Smooth muscle cell (in vitro differentiated cells): ENCODE data around the gene E2F8. TPM values are rescaled to one million over a fixed set of nuclear protein-coding genes. Genes with fewer than 3 reads are reported as not detected.
A peak's percentile ranks its signal among the peaks of the same experiment; 100 is the strongest.

Experiments used
- DNase-seq: peaks from one replicate; lab custom pipeline; 2025; ENCODE audit not compliant: unreplicated experiment; lab: John Stamatoyannopoulos, UW
- H2AFZ ChIP-seq: fragments of 200-600 bp; sonication (generic); 2 replicates; pipeline ENCODE4 v1.6.0; 2016; ENCODE audit warnings: antibody characterized with exemption, low read depth, mild to moderate bottlenecking
- H3F3A ChIP-seq: fragments of 200-600 bp; sonication (generic); 2 replicates; pipeline ENCODE4 v1.6.0; 2017; ENCODE audit warnings: antibody characterized with exemption, low read depth
- H3K27ac ChIP-seq: fragments of 200-600 bp; sonication (generic); 2 replicates; pipeline ENCODE4 v1.5.1; 2016; ENCODE audit warnings: low read depth, mild to moderate bottlenecking
- H3K27me3 ChIP-seq: fragments of 200-600 bp; sonication (generic); 2 replicates; pipeline ENCODE4 v1.6.1; 2016; ENCODE audit warnings: low read depth, mild to moderate bottlenecking
- H3K36me3 ChIP-seq: fragments of 200-600 bp; sonication (generic); 2 replicates; pipeline ENCODE4 v1.5.1; 2016; ENCODE audit warnings: low read depth
- H3K4me1 ChIP-seq: fragments of 200-600 bp; sonication (generic); 2 replicates; pipeline ENCODE4 v1.5.1; 2016; ENCODE audit warnings: low read depth
- H3K4me2 ChIP-seq: fragments of 200-600 bp; sonication (generic); 2 replicates; pipeline ENCODE4 v1.6.0; 2016; ENCODE audit warnings: mild to moderate bottlenecking
- H3K4me3 ChIP-seq: fragments of 200-600 bp; sonication (generic); 2 replicates; pipeline ENCODE4 v1.5.1; 2016; ENCODE audit warnings: mild to moderate bottlenecking
- H3K79me2 ChIP-seq: fragments of 200-600 bp; sonication (generic); 2 replicates; pipeline ENCODE4 v1.6.0; 2016; ENCODE audit warnings: low read depth, mild to moderate bottlenecking
- H3K9ac ChIP-seq: fragments of 200-600 bp; sonication (generic); 2 replicates; pipeline ENCODE4 v1.6.0; 2016; ENCODE audit warnings: low read depth
- H3K9me3 ChIP-seq: fragments of 200-600 bp; sonication (generic); replicated peaks from 2 replicates; pipeline ENCODE4 v1.5.1; 2016; ENCODE audit warnings: low read depth
- H4K20me1 ChIP-seq: fragments of 200-600 bp; sonication (generic); 2 replicates; pipeline ENCODE4 v1.6.0; 2016; ENCODE audit warnings: low read depth
- CTCF ChIP-seq: fragments of 200-600 bp; sonication (generic); IDR thresholded peaks from 2 replicates; pipeline ENCODE4 v1.5.1; 2017; ENCODE audit warnings: borderline replicate concordance, mild to moderate bottlenecking, antibody characterized with exemption; ENCODE audit not compliant: insufficient read depth, poor library complexity, severe bottlenecking
- WGBS: methylation state at CpG from one replicate; pipeline ENCODE4 v1.1.7; 2016; ENCODE audit warnings: low lambda C conversion rate; 5-methylcytosine and 5-hydroxymethylcytosine counted together
- polyA plus RNA-seq: library from polyadenylated mRNA; unstranded; fragments of >200 nt; fragmentation: Nextera tagmentation; extraction: Ambion mirVana; gene quantifications from 2 replicates; pipeline ENCODE4 v1.2.1, GENCODE V29; 2016
- total RNA-seq: library from RNA; depleted of rRNA; stranded (reverse); fragments of >200 nt; gene quantifications from 2 replicates; pipeline ENCODE4 v1.2.3, GENCODE V29; 2014

The E2F8 gene
- total and polyA plus RNA-seq, 2 experiments from 2014 or later = 1.5 to 1.6 TPM

DNA sequence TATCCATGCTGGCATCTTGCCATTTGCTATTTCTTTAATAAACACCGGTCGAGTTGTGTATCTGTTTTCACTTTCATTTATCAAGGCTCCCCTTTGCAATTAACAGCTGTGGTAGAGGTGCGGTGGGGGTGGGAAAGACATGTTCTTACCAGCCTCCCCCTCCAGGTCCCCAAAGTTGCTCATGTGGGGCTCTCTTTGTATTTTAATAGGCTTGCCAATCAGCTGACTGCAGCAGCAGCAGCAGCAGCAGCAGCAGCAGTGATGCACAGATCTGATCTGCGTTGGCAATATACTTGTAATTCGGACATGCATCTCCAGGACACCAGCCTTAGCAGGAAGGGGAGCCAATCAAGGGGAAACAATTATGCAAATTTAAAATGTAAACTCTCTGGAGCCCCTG lies 40.3 kb upstream of the E2F8 start:
- WGBS = 65% methylated on average over 5 of the region's 5 CpGs
- Histone ChIP-seq H3K4me2 (no peak overlapping the region), H4K20me1 (no peaks in the 10 kb centered on the region)

DNA sequence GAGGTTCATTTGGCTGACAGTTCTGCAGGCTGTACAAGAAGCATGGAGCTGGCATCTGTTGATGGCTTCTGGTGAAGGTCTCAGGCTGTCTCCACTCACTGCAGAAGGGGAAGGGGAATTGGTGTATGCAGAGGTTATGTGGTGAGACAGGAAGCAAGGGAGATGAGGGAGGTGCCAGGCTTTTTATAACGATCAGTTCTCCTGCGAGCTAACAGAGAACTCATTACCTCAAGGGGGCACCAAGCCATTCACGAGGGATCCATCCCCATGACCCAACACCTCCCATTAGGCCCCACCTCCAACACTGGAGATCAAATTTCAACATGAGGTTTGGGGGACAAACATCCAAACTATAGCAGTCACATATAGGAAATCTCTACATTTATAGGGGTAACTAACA lies 38.7 kb upstream of the E2F8 start:
- no peak overlapping the region for H3K9ac ChIP-seq
- H2AFZ ChIP-seq = no peak overlapping the region
- DNase-seq = no peak
- no peak overlapping the region for H3K4me3 ChIP-seq
- 65% methylated on average over 3 of the region's 3 CpGs for WGBS
- no peaks in the 10 kb centered on the region for H3K36me3 ChIP-seq
- H3K79me2 ChIP-seq = no peaks in the 10 kb centered on the region
- H3F3A ChIP-seq = no peaks in the 10 kb centered on the region
- no peak overlapping the region for H3K27ac ChIP-seq
- no peaks in the 10 kb centered on the region for H3K4me1 ChIP-seq
- no peak overlapping the region for H3K4me2 ChIP-seq
- H3K27me3 ChIP-seq = no peaks in the 10 kb centered on the region
- no peak for TF ChIP-seq CTCF
- no peaks in the 10 kb centered on the region for H3K9me3 ChIP-seq
- no peaks in the 10 kb centered on the region for H4K20me1 ChIP-seq

More for the DNA sequence above, 40.3 kb upstream of the E2F8 start:
- TF ChIP-seq CTCF = no peak
- Histone ChIP-seq H3K36me3 (no peaks in the 10 kb centered on the region), H2AFZ (no peak overlapping the region), H3K27me3 (no peaks in the 10 kb centered on the region), H3K9ac (no peak overlapping the region), H3K27ac (no peak overlapping the region), H3K4me1 (no peaks in the 10 kb centered on the region), H3K4me3 (no peak overlapping the region), H3K79me2 (no peaks in the 10 kb centered on the region), H3K9me3 (no peaks in the 10 kb centered on the region), H3F3A (no peaks in the 10 kb centered on the region)
- DNase-seq = no peak

- Histone ChIP-seq H4K20me1 (no peaks in the 10 kb centered on the region), H2AFZ (no peak overlapping the region), H3K9me3 (no peaks in the 10 kb centered on the region), H3F3A (no peaks in the 10 kb centered on the region), H3K27me3 (no peaks in the 10 kb centered on the region), H3K9ac (no peak overlapping the region), H3K4me1 (no peaks in the 10 kb centered on the region), H3K4me2 (no peak overlapping the region), H3K36me3 (no peaks in the 10 kb centered on the region), H3K4me3 (no peak overlapping the region), H3K27ac (peak overlapping the region; percentile 19), H3K79me2 (no peaks in the 10 kb centered on the region)
- WGBS = 75% methylated on average over 8 of the region's 8 CpGs
- no peak for TF ChIP-seq CTCF
- DNase-seq = no peak
Observed at GRCh38 chr11:19276859-19277808, 36.4 kb upstream of the E2F8 start.
